Activated CD8-positive, alpha-beta memory T cell treated with anti-CD3 and anti-CD28 coated beads for 24 hours (primary cell): ENCODE measurements around the gene GABRD.

Experiments used
- DNase-seq: peaks from one replicate; pipeline ENCODE4 v3.0.0-alpha.2; 2020

Gene GABRD

DNA sequence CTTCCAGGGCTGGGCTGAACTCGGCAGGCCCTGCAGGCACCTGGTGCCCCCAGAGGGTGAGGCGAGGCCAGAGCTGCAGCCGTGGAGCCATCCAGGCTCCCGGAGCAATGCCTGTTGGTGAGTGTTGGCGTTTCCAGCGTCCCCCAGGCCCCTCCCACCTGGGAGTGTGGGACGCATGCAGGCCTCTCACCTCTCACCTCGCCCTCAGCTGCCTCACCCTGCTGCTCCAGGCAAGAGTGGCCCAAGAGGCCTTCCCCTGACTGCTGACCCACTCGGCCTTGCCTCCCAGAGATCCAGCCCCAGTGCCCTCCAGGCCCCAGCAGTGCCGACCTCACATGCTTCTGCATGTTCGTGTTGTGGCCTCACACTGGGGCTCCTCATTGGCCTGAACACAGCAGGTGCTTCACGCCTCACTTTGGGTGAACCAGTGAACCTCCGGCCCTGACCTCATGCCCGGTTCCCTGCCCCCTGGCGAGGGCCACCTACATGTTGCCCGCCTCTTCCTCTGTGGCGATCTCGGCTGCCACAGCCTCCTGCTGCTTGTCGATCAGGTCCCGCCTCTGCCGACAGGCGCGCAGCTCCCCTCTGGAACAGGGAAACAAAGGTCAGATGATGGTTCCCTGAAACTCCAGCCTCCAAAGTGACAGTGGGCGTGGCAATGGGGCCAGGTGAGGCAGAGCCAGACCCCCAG is 32.5 kb upstream of the GABRD start:
- no peak for DNase-seq

DNA sequence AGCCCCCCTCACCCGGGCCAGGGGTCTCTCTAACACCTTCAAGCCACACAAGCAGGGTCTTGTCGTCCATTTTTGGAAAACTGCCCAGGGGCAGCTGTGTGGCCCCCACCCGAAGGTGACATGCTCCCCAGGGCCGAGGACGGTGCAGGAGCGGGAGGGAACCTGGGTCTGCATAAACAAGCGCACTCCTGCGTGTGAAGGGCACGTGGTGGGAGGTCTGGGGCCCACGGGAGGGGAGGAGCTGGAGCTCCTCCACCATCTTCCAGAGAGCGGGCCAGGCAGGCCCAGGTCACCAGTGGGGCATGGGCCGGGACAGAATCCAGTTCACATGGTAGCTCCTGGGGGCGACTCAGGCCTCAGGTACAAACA is 32.0 kb upstream of the GABRD start:
- DNase-seq, result no peak

DNA sequence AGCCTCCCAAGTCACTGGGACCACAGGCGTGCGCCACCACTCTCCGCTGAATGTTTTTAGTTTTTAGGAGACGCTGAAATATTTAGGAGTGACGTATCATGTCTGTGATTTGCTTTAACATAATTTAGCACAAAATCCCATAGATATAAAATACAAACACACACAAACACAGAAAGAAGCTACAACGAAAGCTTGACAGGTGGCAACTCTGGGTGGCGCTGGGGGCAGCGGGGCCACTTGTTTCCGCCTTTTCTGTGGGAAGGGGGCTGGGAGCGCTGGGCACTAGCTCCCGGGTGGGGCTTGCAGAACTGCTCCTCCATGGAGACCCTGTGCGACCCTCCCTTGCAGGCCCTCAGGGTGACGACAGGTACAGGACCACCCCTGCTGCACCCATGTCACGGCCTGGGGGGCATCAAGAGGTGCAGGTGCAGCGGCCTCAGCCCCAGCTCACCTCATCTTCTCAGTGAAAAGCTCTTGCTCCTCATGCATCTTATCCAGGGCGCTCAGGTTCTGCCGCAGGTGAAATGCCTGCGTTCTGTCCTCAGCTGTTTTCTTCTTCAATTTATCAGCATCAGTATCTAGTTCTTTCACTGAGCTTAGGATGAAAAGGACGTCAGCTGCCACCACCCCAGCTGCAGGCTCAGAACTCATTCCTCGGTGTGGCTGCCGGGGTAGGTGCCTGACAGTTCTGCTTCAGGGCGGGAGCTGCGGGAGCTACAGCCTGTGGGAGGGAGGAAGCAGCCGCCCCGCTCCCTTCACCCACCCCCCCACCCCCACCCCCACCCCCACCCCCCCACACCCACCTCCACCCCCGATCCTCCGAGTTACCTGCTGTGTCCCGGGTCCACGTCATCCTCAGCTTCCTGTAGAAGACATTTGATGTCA is 30.8 kb upstream of the GABRD start:
- DNase-seq, result no peak

DNA sequence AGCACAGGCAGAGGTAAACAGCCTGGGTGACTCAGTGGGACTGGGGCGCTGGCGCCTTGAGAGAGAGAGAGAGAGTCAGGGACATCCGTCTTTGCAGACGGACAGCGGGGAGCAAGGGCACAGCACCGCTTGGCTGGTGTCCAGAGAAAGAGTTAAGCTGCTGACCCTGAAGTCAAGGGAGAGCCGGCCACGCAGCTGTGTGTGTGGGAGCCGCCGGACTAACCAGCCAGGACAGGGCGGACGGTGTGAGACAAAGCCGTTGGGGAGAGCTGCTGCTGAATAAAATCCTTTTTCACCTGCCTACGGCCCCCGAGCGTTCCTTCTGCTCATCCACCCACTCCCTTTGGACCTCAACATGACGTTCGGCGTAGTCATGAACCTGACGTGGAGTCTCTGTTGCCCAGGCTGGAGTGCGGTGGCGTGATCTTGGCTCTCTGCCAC is 30.0 kb upstream of the GABRD start:
- no peak for DNase-seq

DNA sequence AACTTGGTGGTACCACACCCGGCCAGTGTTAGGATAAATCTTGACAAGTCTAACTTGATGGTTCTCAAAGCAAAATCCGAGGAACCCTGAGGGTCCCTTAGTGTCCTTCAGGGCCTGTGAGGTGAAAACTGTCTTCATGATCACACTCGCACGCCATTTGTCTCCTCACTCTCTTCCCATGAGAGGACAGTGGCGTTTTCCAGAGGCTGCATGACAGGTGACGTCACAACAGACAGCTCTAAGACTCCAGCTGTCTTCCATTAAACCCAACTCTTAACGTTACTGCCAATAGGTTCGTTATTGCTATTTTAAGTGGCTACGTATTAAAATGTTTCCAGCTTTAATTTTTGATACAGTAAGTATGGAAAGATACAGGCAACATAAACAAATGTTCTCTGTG is 29.4 kb upstream of the GABRD start:
- DNase-seq, result no peak

DNA sequence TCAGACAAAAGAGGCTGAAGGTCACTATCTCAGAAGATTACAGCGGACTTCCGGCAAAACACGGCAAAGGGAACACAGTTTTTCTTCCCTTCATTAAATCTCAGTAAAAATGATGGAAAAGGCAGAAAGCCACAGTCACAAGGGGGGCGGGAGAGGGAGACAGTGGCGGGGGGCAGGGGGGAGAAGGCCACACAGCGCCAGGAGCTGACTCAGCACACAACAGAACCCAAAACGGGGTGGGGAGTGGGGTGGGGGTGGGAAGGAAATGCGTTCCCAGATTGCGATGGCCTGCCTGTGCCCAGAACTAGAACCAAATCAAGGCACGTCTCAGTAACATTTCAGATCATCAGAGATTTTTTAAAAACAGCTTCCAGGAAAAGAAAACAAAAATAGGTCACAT is 28.9 kb upstream of the GABRD start:
- DNase-seq, result no peak

DNA sequence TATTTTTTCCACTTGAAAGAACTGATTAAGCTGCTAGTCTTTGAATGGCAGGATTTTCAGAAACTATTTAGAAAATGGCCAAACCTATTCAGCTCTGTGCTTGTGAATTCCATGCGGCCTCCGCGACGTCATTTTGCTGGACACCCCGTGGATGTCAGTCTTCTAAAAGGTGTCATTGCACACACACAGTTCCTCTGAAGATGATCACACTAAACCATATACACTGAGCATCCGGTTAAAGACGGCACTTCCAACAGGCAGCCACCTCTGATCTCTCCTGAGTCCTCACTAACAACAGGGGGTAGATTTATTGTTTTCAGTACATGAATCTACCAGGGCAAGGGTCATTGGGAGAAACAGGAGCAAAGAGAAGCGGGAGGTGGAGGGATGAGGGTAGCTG is 24.6 kb upstream of the GABRD start:
- DNase-seq, result no peak

DNA sequence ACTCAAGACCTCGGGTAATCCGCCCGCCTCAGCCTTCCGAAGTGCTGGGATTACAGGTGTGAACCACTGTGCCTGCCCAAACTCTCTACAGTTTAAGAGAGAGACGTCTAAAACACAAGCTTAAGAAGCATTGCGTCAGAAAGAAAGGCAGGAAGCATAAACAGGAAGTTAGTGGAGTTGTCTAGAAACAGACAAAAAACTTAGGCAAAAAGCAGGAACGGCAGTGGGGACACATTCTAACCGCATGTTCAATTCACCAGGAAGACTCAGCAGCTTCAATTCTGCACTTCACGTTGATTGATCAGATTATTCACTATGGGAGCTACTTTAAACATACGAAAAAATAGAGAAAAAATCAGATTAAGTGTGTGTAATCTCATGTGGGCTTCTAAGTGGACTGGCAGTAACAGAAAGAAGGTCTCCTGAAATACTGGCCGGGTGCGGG is 22.9 kb upstream of the GABRD start:
- DNase-seq, result no peak

DNA sequence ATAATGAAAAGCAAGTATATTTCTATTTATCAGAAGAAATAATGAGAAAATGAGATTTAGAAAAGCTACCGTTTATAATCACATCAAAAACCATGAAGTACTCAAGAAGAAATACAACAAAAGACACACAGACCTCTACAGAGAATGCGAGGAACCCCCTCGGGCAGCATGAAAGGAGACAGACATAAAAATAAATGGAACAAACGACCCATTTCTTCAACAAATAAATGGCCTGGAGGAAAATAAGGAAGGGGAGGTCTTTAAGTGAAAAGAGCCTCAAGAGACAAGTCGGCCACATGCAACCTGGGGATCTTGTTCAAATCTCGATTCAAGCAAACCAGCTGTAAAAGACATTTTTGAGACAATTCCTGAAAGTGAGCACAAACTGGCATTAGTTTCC is 21.6 kb upstream of the GABRD start:
- no peak for DNase-seq

DNA sequence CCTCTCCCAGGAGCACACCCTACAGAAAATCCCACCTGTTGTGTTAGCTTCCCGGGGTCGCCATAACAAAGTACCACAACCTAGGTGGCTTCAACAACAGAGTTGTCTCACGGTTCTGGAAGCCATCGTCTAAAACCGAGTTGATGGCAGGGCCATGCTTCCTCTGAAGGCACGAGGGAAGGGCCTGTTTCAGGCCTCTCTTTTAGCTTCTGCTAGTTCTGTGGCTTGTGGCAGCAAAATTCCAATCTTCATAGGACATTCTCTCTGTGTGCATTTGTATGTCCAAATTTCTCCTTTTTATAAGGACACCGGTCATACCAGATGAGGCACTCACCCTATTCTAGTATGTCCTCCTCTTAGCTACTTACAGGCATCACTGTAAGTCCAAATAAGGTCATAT is 18.7 kb upstream of the GABRD start:
- DNase-seq, result no peak

DNA sequence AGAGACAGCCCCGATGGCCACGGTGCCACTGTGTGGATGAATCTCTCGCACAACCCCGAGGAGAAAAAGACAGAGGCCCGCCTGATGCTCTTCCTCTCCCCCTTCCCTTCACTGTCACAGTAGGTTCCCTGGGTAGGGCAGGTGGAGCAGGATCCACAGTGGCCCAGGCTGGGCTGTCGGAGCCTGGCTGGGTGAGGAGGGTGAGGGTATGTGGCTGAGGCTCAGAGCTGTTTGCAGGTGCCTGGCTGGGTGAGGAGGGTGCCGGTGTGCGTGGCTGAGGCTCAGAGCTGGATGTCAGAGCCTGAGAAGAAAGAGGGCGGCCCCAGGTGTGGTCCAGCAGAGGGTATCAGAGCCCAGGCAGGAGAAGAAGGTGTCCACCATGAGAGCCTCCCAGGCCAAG is 18.3 kb upstream of the GABRD start:
- no peak for DNase-seq

DNA sequence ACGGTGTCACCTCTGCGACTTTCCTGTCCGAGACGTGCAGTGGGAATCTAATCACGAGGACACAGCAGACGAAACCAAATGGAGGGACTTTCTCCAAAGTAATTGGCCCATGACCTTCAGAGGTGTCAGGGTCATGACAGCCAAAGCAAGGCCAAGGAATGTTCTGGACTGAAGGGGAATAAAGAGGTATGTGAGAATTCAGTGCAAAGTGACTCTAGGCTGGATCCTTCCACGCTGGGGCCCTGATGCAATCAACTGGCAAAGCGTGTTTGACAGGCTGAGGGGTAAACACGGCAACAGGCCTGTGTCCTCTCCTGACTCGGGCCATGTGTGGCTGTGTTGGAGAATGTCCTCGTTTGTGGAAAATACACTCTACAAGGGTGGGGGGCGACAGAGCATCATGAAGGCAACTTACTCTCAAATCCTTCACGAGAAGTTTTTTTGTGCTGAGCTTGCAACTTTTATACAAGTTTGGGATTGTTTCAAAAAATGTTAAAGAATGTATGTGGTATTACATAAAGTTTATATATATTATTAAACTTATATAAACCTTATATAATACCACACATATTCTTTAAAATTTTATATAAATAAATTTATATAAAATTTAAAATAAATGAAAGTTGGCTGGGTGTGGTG is 17.3 kb upstream of the GABRD start:
- DNase-seq, result no peak

DNA sequence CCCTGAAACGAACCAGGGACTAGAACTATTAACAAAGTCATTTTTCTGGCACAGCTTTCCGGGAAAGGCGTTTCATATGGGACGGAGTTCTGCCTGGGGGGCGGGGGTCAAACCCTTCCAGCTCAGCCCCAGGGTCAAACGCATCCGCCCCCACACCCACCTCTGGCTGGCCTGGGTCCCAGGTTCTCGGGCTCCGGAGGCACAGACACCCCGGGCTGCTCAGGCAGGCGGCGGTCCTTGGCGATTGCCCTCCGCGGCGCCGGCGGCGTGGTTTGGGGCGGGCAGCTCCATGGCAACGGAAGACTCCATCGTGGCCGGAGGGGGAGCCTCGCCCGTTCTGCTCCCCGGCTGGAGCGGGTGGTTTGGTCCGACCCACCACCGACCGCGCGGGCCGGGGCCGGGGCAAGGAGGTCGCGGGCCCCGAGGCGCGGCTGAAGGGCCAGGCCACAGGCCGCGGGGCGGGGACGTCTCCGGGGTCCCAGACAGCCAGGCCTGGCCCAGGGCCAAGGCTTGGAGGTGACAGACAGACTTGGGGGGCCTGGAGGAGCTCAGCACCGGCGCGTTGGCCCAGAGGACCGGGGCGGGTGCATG is 15.5 kb upstream of the GABRD start, which contains the start of gene CFAP74:
Gene CFAP74, minus strand, starts transcription at position 246 of the 591 bp plus-strand sequence. CDS start 12,830 bp downstream, outside the sequence.
- DNase-seq, result no peak

DNA sequence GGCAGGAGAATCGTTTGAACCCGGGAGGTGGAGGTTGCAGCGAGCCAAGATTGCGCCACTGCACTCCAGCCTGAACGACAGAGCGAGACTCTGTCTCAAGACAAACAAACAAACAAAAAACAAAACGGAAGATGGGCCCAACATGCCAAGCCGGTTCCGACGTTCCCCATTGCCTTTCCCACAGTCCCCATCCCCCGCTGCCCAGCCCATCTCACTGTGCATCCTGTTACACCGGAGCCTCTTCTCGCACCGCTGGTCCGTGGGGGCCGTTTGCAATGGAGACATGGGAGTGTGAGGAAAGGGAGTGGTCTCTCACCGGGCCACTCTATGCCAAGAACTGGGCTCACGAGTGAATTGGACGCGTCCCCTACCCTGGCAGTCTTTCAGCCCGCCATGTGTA is 14.3 kb upstream of the GABRD start:
- DNase-seq, result no peak

DNA sequence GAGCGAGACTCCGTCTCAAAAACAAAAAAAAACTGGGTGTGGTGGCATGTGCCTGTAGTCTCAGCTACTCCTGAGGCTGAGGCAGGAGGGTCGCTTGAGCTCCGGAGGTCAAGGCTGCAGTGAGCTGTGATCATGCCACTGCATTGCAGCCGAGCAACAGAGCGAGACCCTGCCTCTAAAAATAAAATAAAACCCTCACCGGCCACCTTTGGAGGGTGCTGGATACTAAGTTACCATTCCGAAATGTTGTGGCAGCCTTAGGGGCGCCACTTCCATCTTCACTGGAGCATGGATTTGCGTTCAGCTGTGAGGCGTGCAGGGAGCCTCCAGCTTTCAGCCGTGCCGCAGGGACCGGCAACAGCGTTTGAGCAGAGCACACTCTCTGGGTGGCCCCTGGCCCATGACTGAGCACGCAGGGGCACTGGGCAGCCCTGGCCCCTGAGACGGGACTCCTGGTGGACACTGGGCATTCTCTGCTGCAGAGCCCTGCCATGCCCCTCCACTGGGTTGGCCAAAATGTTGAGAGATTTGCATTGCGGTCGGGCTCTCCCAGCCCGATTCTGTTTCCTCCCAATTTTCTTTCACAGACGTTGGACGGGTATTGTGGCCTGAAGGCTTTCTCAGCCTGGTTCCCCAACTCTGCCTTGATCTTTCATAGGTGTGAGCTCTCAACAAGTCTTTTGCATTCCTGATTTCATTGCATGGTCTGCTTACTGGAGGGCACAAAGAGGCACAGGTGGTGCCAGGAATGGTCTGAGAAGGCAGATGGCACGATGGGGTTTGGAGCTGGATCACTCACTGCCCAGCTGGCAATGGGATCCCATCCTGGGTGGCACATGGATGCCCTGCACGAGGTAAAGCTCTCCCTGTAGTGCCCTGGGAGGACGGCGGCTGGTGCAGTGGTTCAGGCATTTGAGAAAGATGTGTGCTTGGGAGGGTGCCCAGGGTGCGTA is 9.8 kb upstream of the GABRD start:
- no peak for DNase-seq

DNA sequence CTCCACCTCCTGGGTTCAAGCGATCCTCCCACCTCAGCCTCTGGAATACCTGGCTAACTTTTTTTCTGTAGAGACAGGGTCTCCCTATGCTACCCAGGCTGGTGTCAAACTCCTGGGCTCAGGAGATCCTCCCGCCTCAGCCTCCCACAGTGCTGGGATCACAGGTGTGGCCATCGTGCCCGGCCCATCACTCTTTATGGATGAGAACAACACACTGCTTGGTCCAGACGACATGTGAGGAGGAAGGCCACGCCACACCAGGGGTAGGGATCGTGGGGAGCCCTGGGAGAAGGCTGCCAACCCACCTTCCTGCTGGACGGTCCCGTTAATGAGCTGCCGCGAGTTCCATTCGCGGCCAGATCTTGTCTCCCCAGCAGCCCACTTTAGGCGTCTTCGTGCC is 5.0 kb upstream of the GABRD start:
- DNase-seq, result no peak

DNA sequence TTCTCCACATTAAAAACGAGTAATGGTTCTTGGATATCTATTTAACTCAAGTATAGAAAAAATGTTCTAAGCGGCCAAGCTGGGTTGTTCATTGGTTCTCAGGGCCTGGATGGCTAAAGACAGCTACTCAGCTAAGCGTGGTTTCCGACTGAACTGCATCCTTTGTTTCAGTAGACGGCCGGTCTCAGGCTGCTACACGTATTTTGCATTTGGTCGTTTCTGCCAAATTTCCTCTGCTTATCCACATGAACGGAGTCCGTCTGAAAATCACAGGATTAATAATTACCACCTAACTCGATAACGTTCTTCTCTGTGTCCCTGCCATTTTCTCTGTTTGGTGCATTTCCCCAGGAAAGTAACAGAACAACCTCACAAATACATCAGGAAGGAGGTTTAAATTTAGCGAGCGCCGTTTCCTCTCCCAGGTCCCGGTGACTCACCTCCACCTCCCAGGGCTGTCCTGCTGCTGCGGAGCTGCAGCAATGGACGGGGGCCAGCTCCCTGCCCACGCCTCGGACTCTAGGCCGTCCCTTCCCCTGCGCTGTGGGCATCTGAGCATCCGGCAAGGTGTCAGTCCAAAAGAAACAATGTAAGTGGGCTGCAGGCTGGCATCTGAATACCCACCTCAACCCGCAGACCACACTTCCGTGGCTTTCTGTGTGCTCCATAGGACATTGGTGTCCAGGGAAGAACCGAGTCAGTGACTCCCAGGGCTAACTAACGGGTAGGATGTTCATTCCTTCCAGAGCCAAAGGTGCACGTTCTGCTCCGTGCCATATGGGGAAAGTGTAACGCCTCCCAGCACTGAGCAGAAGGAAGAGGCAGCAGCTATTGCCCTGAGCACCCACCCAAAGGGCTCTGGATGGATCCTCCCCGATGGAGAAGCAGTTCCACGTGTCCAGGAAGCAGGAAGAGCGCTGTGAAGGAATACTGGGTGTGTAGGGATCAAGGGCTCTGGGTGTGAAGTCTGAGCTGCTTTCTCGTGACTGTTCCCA is 4.1 kb upstream of the GABRD start:
- DNase-seq, result no peak

DNA sequence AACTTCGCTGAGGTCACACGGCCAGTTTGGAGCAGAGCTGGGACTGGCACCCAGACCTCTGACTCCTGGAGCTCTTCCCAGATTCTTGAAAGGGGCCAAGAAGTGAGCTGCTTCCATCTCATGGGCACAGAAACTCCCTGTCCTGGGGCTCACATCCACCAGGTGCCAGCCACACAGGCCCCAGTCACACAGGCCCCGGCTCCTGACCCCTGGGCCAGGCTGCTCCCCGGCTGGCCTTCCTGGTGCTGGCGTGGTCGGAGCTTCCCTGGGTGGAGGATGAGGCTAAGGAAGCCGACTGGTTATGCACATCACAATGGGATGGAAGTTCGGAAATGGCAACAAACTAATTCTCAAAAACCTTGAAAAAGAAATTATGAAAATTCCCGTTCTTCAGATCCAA is 3.0 kb upstream of the GABRD start:
- DNase-seq, result no peak

DNA sequence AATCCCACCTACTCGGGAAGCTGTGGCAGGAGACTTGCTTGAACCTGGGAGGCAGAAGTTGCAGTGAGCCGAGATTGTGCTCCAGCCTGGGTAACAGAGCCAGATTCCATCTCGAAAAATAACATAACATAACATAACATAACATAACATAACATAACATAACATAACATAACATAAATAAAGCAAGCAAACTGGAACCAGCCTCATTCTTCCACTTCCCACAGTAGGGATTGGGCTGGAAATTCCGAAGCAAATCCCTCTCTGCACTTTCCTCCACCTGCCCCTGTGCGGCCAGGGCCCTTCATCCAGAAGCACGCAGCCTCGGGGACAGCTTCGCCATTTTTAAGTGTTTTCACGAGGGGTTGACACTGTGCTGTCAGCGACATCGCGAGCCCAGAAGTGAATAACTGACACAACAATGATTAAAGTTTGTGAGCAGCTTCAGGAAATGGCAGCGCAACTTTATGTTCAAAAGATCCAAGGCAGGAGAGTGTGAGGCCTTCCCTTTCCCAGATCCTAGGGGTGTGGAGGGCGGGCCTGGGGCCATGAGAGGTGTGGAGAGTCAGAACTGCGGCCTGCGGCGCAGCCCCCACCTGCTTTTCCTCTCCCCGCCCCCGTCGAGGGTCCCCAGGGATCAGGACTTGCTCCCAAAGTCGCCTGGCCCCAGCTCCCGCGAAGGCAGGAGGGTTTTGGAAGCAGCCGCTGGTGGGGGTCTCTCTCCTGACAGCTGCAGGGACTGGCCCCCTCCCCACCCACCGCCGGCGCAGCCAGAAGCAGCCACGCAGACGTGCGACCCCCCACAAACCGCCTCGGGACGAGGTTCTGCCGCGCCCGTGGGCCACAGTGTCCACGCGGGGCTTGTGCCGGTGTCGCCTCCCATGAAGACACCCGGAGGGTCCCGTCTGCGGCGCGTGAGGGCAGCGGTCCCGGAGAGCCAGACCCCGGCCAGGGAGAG is 651 bp upstream of the GABRD start:
- no peak for DNase-seq
